ENCODE results near the gene ATP11B.

- no peak for TF ChIP-seq TAF1 (IDR thresholded peaks at IDR 0.05; ENCODE audit: low read depth)
- no peak for TF ChIP-seq RAD21 (IDR thresholded peaks at IDR 0.05; ENCODE audit: low read depth)
- TF ChIP-seq, protein P1, sequence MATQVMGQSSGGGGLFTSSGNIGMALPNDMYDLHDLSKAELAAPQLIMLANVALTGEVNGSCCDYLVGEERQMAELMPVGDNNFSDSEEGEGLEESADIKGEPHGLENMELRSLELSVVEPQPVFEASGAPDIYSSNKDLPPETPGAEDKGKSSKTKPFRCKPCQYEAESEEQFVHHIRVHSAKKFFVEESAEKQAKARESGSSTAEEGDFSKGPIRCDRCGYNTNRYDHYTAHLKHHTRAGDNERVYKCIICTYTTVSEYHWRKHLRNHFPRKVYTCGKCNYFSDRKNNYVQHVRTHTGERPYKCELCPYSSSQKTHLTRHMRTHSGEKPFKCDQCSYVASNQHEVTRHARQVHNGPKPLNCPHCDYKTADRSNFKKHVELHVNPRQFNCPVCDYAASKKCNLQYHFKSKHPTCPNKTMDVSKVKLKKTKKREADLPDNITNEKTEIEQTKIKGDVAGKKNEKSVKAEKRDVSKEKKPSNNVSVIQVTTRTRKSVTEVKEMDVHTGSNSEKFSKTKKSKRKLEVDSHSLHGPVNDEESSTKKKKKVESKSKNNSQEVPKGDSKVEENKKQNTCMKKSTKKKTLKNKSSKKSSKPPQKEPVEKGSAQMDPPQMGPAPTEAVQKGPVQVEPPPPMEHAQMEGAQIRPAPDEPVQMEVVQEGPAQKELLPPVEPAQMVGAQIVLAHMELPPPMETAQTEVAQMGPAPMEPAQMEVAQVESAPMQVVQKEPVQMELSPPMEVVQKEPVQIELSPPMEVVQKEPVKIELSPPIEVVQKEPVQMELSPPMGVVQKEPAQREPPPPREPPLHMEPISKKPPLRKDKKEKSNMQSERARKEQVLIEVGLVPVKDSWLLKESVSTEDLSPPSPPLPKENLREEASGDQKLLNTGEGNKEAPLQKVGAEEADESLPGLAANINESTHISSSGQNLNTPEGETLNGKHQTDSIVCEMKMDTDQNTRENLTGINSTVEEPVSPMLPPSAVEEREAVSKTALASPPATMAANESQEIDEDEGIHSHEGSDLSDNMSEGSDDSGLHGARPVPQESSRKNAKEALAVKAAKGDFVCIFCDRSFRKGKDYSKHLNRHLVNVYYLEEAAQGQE (IDR thresholded peaks at IDR 0.05; ENCODE audit: low read depth) = no peak
- TF ChIP-seq CEBPB (IDR thresholded peaks at IDR 0.05) = no peak
Measured at GRCh38 chr3:182824957-182825356, 31.7 kb downstream of the ATP11B start.
